ENCODE data around the gene GEMIN2. TPM values are rescaled to one million over a fixed set of nuclear protein-coding genes. Genes with fewer than 3 reads are reported as not detected.

GEMIN2 gene
- polyA plus RNA-seq, 1 of the 3 experiments (the other 2 are of a cell fraction), result 13.2 TPM

DNA sequence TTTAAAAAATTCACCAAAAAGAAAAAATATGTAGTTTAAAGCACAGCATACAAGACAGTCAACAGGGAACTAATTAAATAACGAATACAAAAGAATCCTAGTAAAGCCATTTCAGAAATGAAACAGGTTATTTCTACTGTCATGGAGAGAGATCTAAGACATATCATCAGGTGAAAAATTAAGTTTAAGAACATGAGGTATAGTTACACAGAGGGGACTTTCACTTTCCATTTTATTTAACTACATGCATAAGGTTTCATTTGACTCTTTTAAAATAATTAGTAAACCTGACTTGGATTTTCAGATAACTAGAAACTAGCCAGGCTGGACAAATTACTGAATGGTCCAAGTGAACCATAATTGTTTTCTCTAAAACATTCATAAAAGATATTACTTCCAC, 22.4 kb upstream of the GEMIN2 start:
- H3K36me3 ChIP-seq (replicated peaks in 1 of 2; ENCODE audit: control insufficient read depth in 1 of 2, insufficient read depth in 2 of 2, low read length in 1 of 2), result peaks cover 21 to 30% of the 10 kb centered on the region in 2 experiments
- H3K27me3 ChIP-seq (ENCODE audit: insufficient read depth), result no peaks in the 10 kb centered on the region
- H3K79me2 ChIP-seq (ENCODE audit: insufficient read depth), result peaks cover 27% of the 10 kb centered on the region; the same call in 1 of the 2 replicates
- DNase-seq, result no peak
- H4K20me1 ChIP-seq (ENCODE audit: insufficient read depth), result no peaks in the 10 kb centered on the region
- H3K9me3 ChIP-seq, result no peaks in the 10 kb centered on the region
- 93% methylated on average over 1 of the region's 1 CpG for WGBS (ENCODE audit: low lambda C conversion rate)
- no peak overlapping the region for H3K4me3 ChIP-seq (ENCODE audit: low read depth in 2 of 2, low read length in 1 of 2)
- no peak overlapping the region for H3K4me2 ChIP-seq
- TF ChIP-seq MEF2A (IDR thresholded peaks at IDR 0.05; ENCODE audit: borderline replicate concordance, low read depth) (no peak), ELF1 (IDR thresholded peaks at IDR 0.05) (no peak), POLR2AphosphoS5 (IDR thresholded peaks at IDR 0.05; ENCODE audit: low read depth, low read length) (no peak), RXRA (IDR thresholded peaks at IDR 0.05; ENCODE audit: borderline replicate concordance, low read depth) (no peak), TCF12 (IDR thresholded peaks at IDR 0.05) (no peak), CHD2 (IDR thresholded peaks at IDR 0.05; ENCODE audit: low read length, partially characterized antibody) (no peak), NFIC (IDR thresholded peaks at IDR 0.05; ENCODE audit: borderline replicate concordance) (no peak), EP300 (IDR thresholded peaks at IDR 0.05; ENCODE audit: borderline replicate concordance in 1 of 2, low read depth in 1 of 2, low read length in 1 of 2) (no peak), MXI1 (IDR thresholded peaks at IDR 0.05; ENCODE audit: low read depth, low read length) (no peak), FOXM1 (IDR thresholded peaks at IDR 0.05; ENCODE audit: low read depth) (no peak), JUND (IDR thresholded peaks at IDR 0.05) (no peak), RFX5 (IDR thresholded peaks at IDR 0.05; ENCODE audit: low read length) (no peak), YY1 (IDR thresholded peaks at IDR 0.05; ENCODE audit: low read depth) (no peak)
- TF ChIP-seq, protein P1, sequence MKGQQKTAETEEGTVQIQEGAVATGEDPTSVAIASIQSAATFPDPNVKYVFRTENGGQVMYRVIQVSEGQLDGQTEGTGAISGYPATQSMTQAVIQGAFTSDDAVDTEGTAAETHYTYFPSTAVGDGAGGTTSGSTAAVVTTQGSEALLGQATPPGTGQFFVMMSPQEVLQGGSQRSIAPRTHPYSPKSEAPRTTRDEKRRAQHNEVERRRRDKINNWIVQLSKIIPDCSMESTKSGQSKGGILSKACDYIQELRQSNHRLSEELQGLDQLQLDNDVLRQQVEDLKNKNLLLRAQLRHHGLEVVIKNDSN (IDR thresholded peaks at IDR 0.05; ENCODE audit: borderline replicate concordance, low read depth), result no peak
- TF ChIP-seq, protein P2, sequence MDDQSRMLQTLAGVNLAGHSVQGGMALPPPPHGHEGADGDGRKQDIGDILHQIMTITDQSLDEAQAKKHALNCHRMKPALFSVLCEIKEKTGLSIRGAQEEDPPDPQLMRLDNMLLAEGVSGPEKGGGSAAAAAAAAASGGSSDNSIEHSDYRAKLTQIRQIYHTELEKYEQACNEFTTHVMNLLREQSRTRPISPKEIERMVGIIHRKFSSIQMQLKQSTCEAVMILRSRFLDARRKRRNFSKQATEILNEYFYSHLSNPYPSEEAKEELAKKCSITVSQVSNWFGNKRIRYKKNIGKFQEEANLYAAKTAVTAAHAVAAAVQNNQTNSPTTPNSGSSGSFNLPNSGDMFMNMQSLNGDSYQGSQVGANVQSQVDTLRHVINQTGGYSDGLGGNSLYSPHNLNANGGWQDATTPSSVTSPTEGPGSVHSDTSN (IDR thresholded peaks at IDR 0.05), result no peak
- TF ChIP-seq, protein P3, sequence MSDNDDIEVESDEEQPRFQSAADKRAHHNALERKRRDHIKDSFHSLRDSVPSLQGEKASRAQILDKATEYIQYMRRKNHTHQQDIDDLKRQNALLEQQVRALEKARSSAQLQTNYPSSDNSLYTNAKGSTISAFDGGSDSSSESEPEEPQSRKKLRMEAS (IDR thresholded peaks at IDR 0.05; ENCODE audit: low read depth), result no peak
- TF ChIP-seq, protein P4, sequence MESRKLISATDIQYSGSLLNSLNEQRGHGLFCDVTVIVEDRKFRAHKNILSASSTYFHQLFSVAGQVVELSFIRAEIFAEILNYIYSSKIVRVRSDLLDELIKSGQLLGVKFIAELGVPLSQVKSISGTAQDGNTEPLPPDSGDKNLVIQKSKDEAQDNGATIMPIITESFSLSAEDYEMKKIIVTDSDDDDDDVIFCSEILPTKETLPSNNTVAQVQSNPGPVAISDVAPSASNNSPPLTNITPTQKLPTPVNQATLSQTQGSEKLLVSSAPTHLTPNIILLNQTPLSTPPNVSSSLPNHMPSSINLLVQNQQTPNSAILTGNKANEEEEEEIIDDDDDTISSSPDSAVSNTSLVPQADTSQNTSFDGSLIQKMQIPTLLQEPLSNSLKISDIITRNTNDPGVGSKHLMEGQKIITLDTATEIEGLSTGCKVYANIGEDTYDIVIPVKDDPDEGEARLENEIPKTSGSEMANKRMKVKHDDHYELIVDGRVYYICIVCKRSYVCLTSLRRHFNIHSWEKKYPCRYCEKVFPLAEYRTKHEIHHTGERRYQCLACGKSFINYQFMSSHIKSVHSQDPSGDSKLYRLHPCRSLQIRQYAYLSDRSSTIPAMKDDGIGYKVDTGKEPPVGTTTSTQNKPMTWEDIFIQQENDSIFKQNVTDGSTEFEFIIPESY (IDR thresholded peaks at IDR 0.05; ENCODE audit: borderline replicate concordance, low read depth), result no peak
- no peaks in the 10 kb centered on the region for H3F3A ChIP-seq (replicated peaks; ENCODE audit: insufficient read depth)
- no peak overlapping the region for H3K9ac ChIP-seq
- no peak overlapping the region for H2AFZ ChIP-seq (ENCODE audit: low read depth)
- no peaks in the 10 kb centered on the region for H3K4me1 ChIP-seq (ENCODE audit: control insufficient read depth in 1 of 2, insufficient read depth in 2 of 2, low read depth in 1 of 2, low read length in 1 of 2)
- H3K27ac ChIP-seq (ENCODE audit: low read depth in 2 of 2, low read length in 1 of 2), result no peak overlapping the region
- no peaks in the 10 kb centered on the region for H3K9me2 ChIP-seq
- ChIA-PET CTCF (no interaction called here), POLR2A (no interaction called here)

All from SK-N-SH (cell line).